IMR-90 (cell line): ENCODE measurements around the gene CHN2. TPM values are rescaled to one million over a fixed set of nuclear protein-coding genes. Genes with fewer than 3 reads are reported as not detected.

Experiments
- ATAC-seq: fragments of 200-7000 bp; cut with Tn5 transposase; 2 replicates; pipeline ENCODE4 v1.9.1; 2020; ENCODE audit warnings: low read depth, mild to moderate bottlenecking, moderate library complexity
- BruUV-seq: library from RNA; stranded (reverse); fragments of 400-500 nt; replicated peaks from 2 replicates; lab custom pipeline; 2021; lab: Mats Ljungman, UMichigan
- CTCF ChIA-PET: fragments of 300-600 bp; formaldehyde crosslinking; extraction: SDS; loops from one replicate; lab custom pipeline; 2021; ENCODE audit warnings: antibody characterized with exemption; lab: Yijun Ruan, JAX
- POLR2A ChIA-PET: fragments of 300-600 bp; sonication (Branson Sonifier 250); formaldehyde crosslinking; loops from one replicate; lab custom pipeline; 2022; ENCODE audit warnings: antibody characterized with exemption; ENCODE audit not compliant: unreplicated experiment; lab: Charles Lee
- DNase-seq: peaks from one replicate; pipeline ENCODE4 v3.0.0; 2013
- H2AFZ ChIP-seq: replicated peaks from 2 replicates; pipeline ENCODE3; 2013; ENCODE audit warnings: low read length, mild to moderate bottlenecking; ENCODE audit not compliant: poor library complexity
- H2AK5ac ChIP-seq: 2 replicates; pipeline ENCODE4 v1.6.1; 2013; ENCODE audit warnings: low read depth, low read length, inconsistent platforms
- H2AK9ac ChIP-seq: replicated peaks from 2 replicates; pipeline ENCODE3; 2013; ENCODE audit warnings: mild to moderate bottlenecking, low read depth, low read length, moderate library complexity; ENCODE audit not compliant: poor library complexity
- H2BK120ac ChIP-seq: 2 replicates; pipeline ENCODE4 v1.6.1; 2013; ENCODE audit warnings: low read depth, low read length, inconsistent platforms
- H2BK15ac ChIP-seq: 3 replicates; pipeline ENCODE4 v1.6.1; 2013; ENCODE audit warnings: low read depth, low read length, inconsistent platforms
- H2BK20ac ChIP-seq: 2 replicates; pipeline ENCODE4 v1.6.1; 2013; ENCODE audit warnings: low read depth, mild to moderate bottlenecking, inconsistent platforms, low read length, moderate library complexity
- H2BK5ac ChIP-seq: 2 replicates; pipeline ENCODE4 v1.6.1; 2013; ENCODE audit warnings: mild to moderate bottlenecking, low read depth, low read length, inconsistent platforms; ENCODE audit not compliant: poor library complexity, severe bottlenecking
- H3K14ac ChIP-seq: replicated peaks from 2 replicates; pipeline ENCODE4 v1.6.1; 2013; ENCODE audit warnings: low read depth, low read length, inconsistent platforms
- H3K18ac ChIP-seq: 2 replicates; pipeline ENCODE4 v1.6.1; 2013; ENCODE audit warnings: low read depth, low read length, control low read depth
- H3K23ac ChIP-seq: 2 replicates; pipeline ENCODE4 v1.6.1; 2013; ENCODE audit warnings: low read depth, low read length, inconsistent platforms
- H3K27ac ChIP-seq: 2 replicates; pipeline ENCODE4 v1.5.1; 2013; ENCODE audit warnings: mild to moderate bottlenecking, control low read depth, low read length; ENCODE audit not compliant: insufficient read depth
- H3K27me3 ChIP-seq: 2 replicates; pipeline ENCODE4 v1.6.1; 2013; ENCODE audit warnings: low read length; ENCODE audit not compliant: control insufficient read depth, insufficient read depth
- H3K36me3 ChIP-seq: 2 replicates; pipeline ENCODE4 v1.6.1; 2013; ENCODE audit warnings: low read length, mixed read lengths; ENCODE audit not compliant: control insufficient read depth, insufficient read depth
- H3K4ac ChIP-seq: 2 replicates; pipeline ENCODE4 v1.6.1; 2013; ENCODE audit warnings: low read depth, low read length, inconsistent platforms
- H3K4me1 ChIP-seq: 2 replicates; pipeline ENCODE4 v1.6.1; 2013; ENCODE audit warnings: low read length, mixed read lengths; ENCODE audit not compliant: control insufficient read depth, insufficient read depth
- H3K4me2 ChIP-seq: 2 replicates; pipeline ENCODE4 v1.6.1; 2013; ENCODE audit warnings: low read depth, mild to moderate bottlenecking, control low read depth, low read length, moderate library complexity
- H3K4me3 ChIP-seq: 2 replicates; pipeline ENCODE4 v1.5.1; 2013; ENCODE audit warnings: low read depth, mild to moderate bottlenecking, control low read depth, low read length, moderate library complexity; ENCODE audit not compliant: insufficient read depth
- H3K56ac ChIP-seq: 2 replicates; pipeline ENCODE4 v1.6.1; 2013; ENCODE audit warnings: low read length, inconsistent platforms; ENCODE audit not compliant: insufficient read depth; ENCODE audit errors: extremely low read depth
- H3K79me1 ChIP-seq, 2 experiments: 2 replicates each; pipeline ENCODE4 v1.6.1; 2013; ENCODE audit warnings: low read length in 2 of 2, inconsistent platforms in 1 of 2, low read depth in 1 of 2
- H3K9ac ChIP-seq: 2 replicates; pipeline ENCODE4 v1.6.1; 2013; ENCODE audit warnings: low read depth, low read length, control low read depth
- H3K9me1 ChIP-seq: 2 replicates; pipeline ENCODE4 v1.6.1; 2013; ENCODE audit warnings: low read length, inconsistent platforms; ENCODE audit not compliant: insufficient read depth
- H3K9me3 ChIP-seq: 2 replicates; pipeline ENCODE4 v1.6.1; 2013; ENCODE audit warnings: low read length; ENCODE audit not compliant: control insufficient read depth, insufficient read depth
- H4K20me1 ChIP-seq: 2 replicates; pipeline ENCODE4 v1.6.1; 2013; ENCODE audit warnings: low read length, inconsistent platforms; ENCODE audit not compliant: insufficient read depth
- H4K5ac ChIP-seq: 2 replicates; pipeline ENCODE4 v1.6.1; 2013; ENCODE audit warnings: mild to moderate bottlenecking, low read depth, low read length, control low read depth
- H4K8ac ChIP-seq, 2 experiments: 2 replicates each; pipeline ENCODE4 v1.6.1; 2013; ENCODE audit warnings: low read depth in 2 of 2, low read length in 2 of 2, control low read depth in 1 of 2, inconsistent platforms in 1 of 2
- H4K91ac ChIP-seq: 2 replicates; pipeline ENCODE4 v1.6.1; 2013; ENCODE audit warnings: low read depth, low read length, inconsistent platforms; ENCODE audit not compliant: insufficient read depth
- BHLHE40 ChIP-seq: fragments of 150-350 bp; IDR thresholded peaks from 2 replicates; pipeline ENCODE4 v1.6.1; 2016; ENCODE audit warnings: mild to moderate bottlenecking, low read depth, low read length
- CEBPB ChIP-seq: IDR thresholded peaks from 2 replicates; pipeline ENCODE4 v1.6.1; 2012; ENCODE audit warnings: low read depth, low read length, improper control_type of control experiment
- CHD1 ChIP-seq: IDR thresholded peaks from 2 replicates; pipeline ENCODE4 v1.6.1; 2012; ENCODE audit warnings: low read depth, low read length, improper control_type of control experiment
- ELK1 ChIP-seq: fragments of 150-350 bp; IDR thresholded peaks from 2 replicates; pipeline ENCODE4 v1.6.1; 2016; ENCODE audit warnings: low read depth, mild to moderate bottlenecking, low read length, moderate library complexity, borderline replicate concordance
- FOS ChIP-seq: fragments of 150-350 bp; IDR thresholded peaks from 2 replicates; pipeline ENCODE4 v1.6.1; 2016; ENCODE audit warnings: low read depth, low read length
- MAFK ChIP-seq: IDR thresholded peaks from 2 replicates; pipeline ENCODE4 v1.6.1; 2012; ENCODE audit warnings: low read depth, low read length, improper control_type of control experiment
- MAZ ChIP-seq: IDR thresholded peaks from 2 replicates; pipeline ENCODE4 v1.6.1; 2012; ENCODE audit warnings: low read depth, mild to moderate bottlenecking, low read length, improper control_type of control experiment, moderate library complexity, borderline replicate concordance
- MXI1 ChIP-seq: IDR thresholded peaks from 2 replicates; pipeline ENCODE4 v1.6.1; 2012; ENCODE audit warnings: low read depth, mild to moderate bottlenecking, low read length, moderate library complexity, borderline replicate concordance
- NFE2L2 ChIP-seq: fragments of 150-350 bp; IDR thresholded peaks from 2 replicates; pipeline ENCODE4 v1.6.1; 2016; ENCODE audit warnings: low read depth, mild to moderate bottlenecking, low read length
- POLR2A ChIP-seq: IDR thresholded peaks from 2 replicates; pipeline ENCODE4 v1.6.1; 2012; ENCODE audit warnings: mild to moderate bottlenecking, low read depth, low read length
- RAD21 ChIP-seq: IDR thresholded peaks from 2 replicates; pipeline ENCODE4 v1.6.1; 2012; ENCODE audit warnings: low read length, improper control_type of control experiment
- RCOR1 ChIP-seq: IDR thresholded peaks from 2 replicates; pipeline ENCODE4 v1.6.1; 2012; ENCODE audit warnings: mild to moderate bottlenecking, low read length, improper control_type of control experiment; ENCODE audit not compliant: insufficient replicate concordance
- RFX5 ChIP-seq: IDR thresholded peaks from 2 replicates; pipeline ENCODE4 v1.8.0; 2012; ENCODE audit warnings: low read depth, mild to moderate bottlenecking, low read length, moderate library complexity
- SMC3 ChIP-seq: fragments of 150-350 bp; IDR thresholded peaks from 2 replicates; pipeline ENCODE4 v1.6.1; 2016; ENCODE audit warnings: low read depth, mild to moderate bottlenecking, antibody characterized with exemption, low read length, moderate library complexity
- WGBS, 2 experiments: methylation state at CpG; one replicate each; pipeline versions ENCODE4 v1.1.5 to v1.1.7; 2013; ENCODE audit warnings: missing lambda C conversion rate in 2 of 2; ENCODE audit not compliant: insufficient read length in 1 of 2; ENCODE audit errors: extremely low coverage in 2 of 2; 5-methylcytosine and 5-hydroxymethylcytosine counted together
- dilution Hi-C: fragments of 300-500 bp; cut with HindIII; formaldehyde crosslinking; loops from one replicate; pipeline ENCODE4 v1.14.3; 2018; ENCODE audit warnings: low sequenced_read_pairs; ENCODE audit not compliant: unreplicated experiment
- in situ Hi-C: fragments of 300-500 bp; cut with MboI; formaldehyde crosslinking; loops from 3 replicates; pipeline ENCODE4 v1.14.3; 2019; ENCODE audit warnings: low sequenced_read_pairs, inconsistent platforms, mixed read lengths
- intact Hi-C: fragments of 100-400 bp; cut with micrococcal nuclease; formaldehyde crosslinking; loops from 2 replicates; pipeline ENCODE4 v1.10.0; 2022
- polyA plus RNA-seq, 3 experiments: library from polyadenylated mRNA; depleted of rRNA; stranded (reverse); fragments of >200 nt; gene quantifications; 2 replicates each; pipeline ENCODE4 v1.2.3, GENCODE V29; 2012; ENCODE audit warnings: low replicate concordance in 1 of 3
- total RNA-seq: library from RNA; depleted of rRNA; stranded (reverse); fragments of >200 nt; gene quantifications from 2 replicates; pipeline ENCODE4 v1.2.3, GENCODE V29; 2012
- TF ChIP-seq, protein P1 (sequence below): conservative IDR thresholded peaks from 2 replicates; pipeline ENCODE4 v1.5.1; 2012; ENCODE audit warnings: mild to moderate bottlenecking, low read depth, low read length, improper control_type of control experiment

Gene CHN2
- total and polyA plus RNA-seq, 2 of the 4 experiments (the other 2 are of a cell fraction) = not detected

- H3K4me1 ChIP-seq = no peaks in the 10 kb centered on the region
- H4K91ac ChIP-seq = no peak overlapping the region
- H3K18ac ChIP-seq = no peak overlapping the region
- H4K8ac ChIP-seq = no peak overlapping the region
- no peak overlapping the region for H3K23ac ChIP-seq
- ChIA-PET CTCF (no interaction called here), POLR2A (no interaction called here)
- no peak overlapping the region for H3K27ac ChIP-seq
- no peak overlapping the region for H2BK15ac ChIP-seq
- H3K9ac ChIP-seq = no peak overlapping the region
- H2AK5ac ChIP-seq = no peak overlapping the region
- DNase-seq = no peak
- no peaks in the 10 kb centered on the region for H4K20me1 ChIP-seq
- H3K4me3 ChIP-seq = no peak overlapping the region
- no peak for ATAC-seq
- no peak overlapping the region for H4K5ac ChIP-seq
- BruUV-seq = no TSS peak
- H2BK5ac ChIP-seq = no peak overlapping the region
- H2BK20ac ChIP-seq = no peak overlapping the region
- H2BK120ac ChIP-seq = no peak overlapping the region
- WGBS, 2 experiments = no CpG with 5 or more reads among the region's 9 CpGs
- H3K27me3 ChIP-seq = peaks cover 2% of the 10 kb centered on the region; the same call in 1 of the 2 replicates
- dilution Hi-C loops = no loop called here
- no peaks in the 10 kb centered on the region for H3K9me3 ChIP-seq
- no peak overlapping the region for H2AFZ ChIP-seq
- in situ Hi-C loops = loop anchor here (10.0 kb wide), 1 partner anchor 296 kb away; no protein-coding TSS in a partner anchor
- H3K79me1 ChIP-seq = no peaks in the 10 kb centered on the region
- no peaks in the 10 kb centered on the region for H3K36me3 ChIP-seq
- H3K56ac ChIP-seq = no peak overlapping the region
- H3K9me1 ChIP-seq = no peaks in the 10 kb centered on the region
- H3K14ac ChIP-seq = no peak overlapping the region
- TF ChIP-seq CEBPB (no peak), BHLHE40 (no peak), MAFK (no peak), MXI1 (no peak), FOS (no peak), CHD1 (no peak), RFX5 (no peak), SMC3 (no peak), ELK1 (no peak), NFE2L2 (no peak), RCOR1 (no peak), POLR2A (no peak), MAZ (no peak), RAD21 (no peak)
- TF ChIP-seq, protein P1, sequence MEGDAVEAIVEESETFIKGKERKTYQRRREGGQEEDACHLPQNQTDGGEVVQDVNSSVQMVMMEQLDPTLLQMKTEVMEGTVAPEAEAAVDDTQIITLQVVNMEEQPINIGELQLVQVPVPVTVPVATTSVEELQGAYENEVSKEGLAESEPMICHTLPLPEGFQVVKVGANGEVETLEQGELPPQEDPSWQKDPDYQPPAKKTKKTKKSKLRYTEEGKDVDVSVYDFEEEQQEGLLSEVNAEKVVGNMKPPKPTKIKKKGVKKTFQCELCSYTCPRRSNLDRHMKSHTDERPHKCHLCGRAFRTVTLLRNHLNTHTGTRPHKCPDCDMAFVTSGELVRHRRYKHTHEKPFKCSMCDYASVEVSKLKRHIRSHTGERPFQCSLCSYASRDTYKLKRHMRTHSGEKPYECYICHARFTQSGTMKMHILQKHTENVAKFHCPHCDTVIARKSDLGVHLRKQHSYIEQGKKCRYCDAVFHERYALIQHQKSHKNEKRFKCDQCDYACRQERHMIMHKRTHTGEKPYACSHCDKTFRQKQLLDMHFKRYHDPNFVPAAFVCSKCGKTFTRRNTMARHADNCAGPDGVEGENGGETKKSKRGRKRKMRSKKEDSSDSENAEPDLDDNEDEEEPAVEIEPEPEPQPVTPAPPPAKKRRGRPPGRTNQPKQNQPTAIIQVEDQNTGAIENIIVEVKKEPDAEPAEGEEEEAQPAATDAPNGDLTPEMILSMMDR = no peak
- no peak overlapping the region for H3K4ac ChIP-seq
- intact Hi-C loops = loop anchor here (10.0 kb wide), 1 partner anchor 1016 kb away; no protein-coding TSS in a partner anchor
- no peak overlapping the region for H2AK9ac ChIP-seq
- H3K4me2 ChIP-seq = no peak overlapping the region
Observed at GRCh38 chr7:29400437-29400836, 205.9 kb downstream of the CHN2 start.
